Astrocyte of the spinal cord (primary cell): Measurements from ENCODE around the gene CYP4B1.

Source experiments
- DNase-seq: peaks from one replicate; pipeline ENCODE4 v3.0.0; 2011; ENCODE audit warnings: low read depth, low spot score
- H3K4me3 ChIP-seq: 2 replicates; pipeline ENCODE4 v1.5.1; 2011; ENCODE audit warnings: low read depth, mild to moderate bottlenecking, low read length, moderate library complexity
- CTCF ChIP-seq: IDR thresholded peaks from 2 replicates; pipeline ENCODE4 v1.5.1; 2012; ENCODE audit warnings: low read depth, mild to moderate bottlenecking, low read length, inconsistent platforms
- in situ Hi-C: cut with HindIII; loops from 2 replicates; pipeline ENCODE4 v1.10.0; 2017; ENCODE audit warnings: low sequenced_read_pairs

The CYP4B1 gene

GRCh38 chr1:46812996-46813857 lies 14.4 kb downstream of the CYP4B1 start:
- no peak for DNase-seq
- H3K4me3 ChIP-seq: no peak overlapping the region
- in situ Hi-C loops: no loop called here
- no peak for TF ChIP-seq CTCF

- no peak for DNase-seq
- H3K4me3 ChIP-seq: no peak overlapping the region
- no peak for TF ChIP-seq CTCF
- in situ Hi-C loops: no loop called here
Observed at GRCh38 chr1:46813858-46814396, 15.1 kb downstream of the CYP4B1 start.

GRCh38 chr1:46815133-46815532 lies 16.3 kb downstream of the CYP4B1 start:
- in situ Hi-C loops: no loop called here
- no peak for DNase-seq
- H3K4me3 ChIP-seq: no peak overlapping the region
- no peak for TF ChIP-seq CTCF

- DNase-seq: no peak
- TF ChIP-seq CTCF: no peak
- in situ Hi-C loops: no loop called here
- no peak overlapping the region for H3K4me3 ChIP-seq
Observed at GRCh38 chr1:46816930-46817329, 18.1 kb downstream of the CYP4B1 start.

- no peak for DNase-seq
- in situ Hi-C loops: no loop called here
- H3K4me3 ChIP-seq: no peak overlapping the region
- no peak for TF ChIP-seq CTCF
Observed at GRCh38 chr1:46817814-46818213, 19.0 kb downstream of the CYP4B1 start.

- in situ Hi-C loops: no loop called here
- DNase-seq: no peak
Observed at GRCh38 chr1:46818591-46818990, 19.7 kb downstream of the CYP4B1 start.

More at GRCh38 chr1:46818591-46818990, 19.7 kb downstream of the CYP4B1 start:
- no peak for TF ChIP-seq CTCF
- H3K4me3 ChIP-seq: no peak overlapping the region
